GM18907 (cell line): ENCODE data around the gene TPCN1.

ENCODE experiments used
- ATAC-seq: cut with Tn5 transposase; IDR thresholded peaks from one replicate; pipeline ENCODE4 v1.9.1; 2021; ENCODE audit warnings: mild to moderate bottlenecking, moderate library complexity; ENCODE audit not compliant: unreplicated experiment

TPCN1 gene

GRCh38 chr12:113278633-113279032, 57.4 kb downstream of the TPCN1 start:
- ATAC-seq, result no peak

GRCh38 chr12:113284751-113285150, 63.5 kb downstream of the TPCN1 start:
- ATAC-seq, result no peak

GRCh38 chr12:113285679-113286610, 64.7 kb downstream of the TPCN1 start:
- no peak for ATAC-seq

- ATAC-seq, result no peak
Observed at GRCh38 chr12:113286712-113287111, 65.4 kb downstream of the TPCN1 start.

- ATAC-seq, result no peak
Observed at GRCh38 chr12:113287146-113287898, 66.1 kb downstream of the TPCN1 start.

- ATAC-seq, result no peak
Observed at GRCh38 chr12:113287899-113288282, 66.6 kb downstream of the TPCN1 start.

GRCh38 chr12:113289361-113289760, 68.1 kb downstream of the TPCN1 start:
- no peak for ATAC-seq

GRCh38 chr12:113290506-113290905, 69.2 kb downstream of the TPCN1 start:
- ATAC-seq, result no peak

- ATAC-seq, result no peak
Observed at GRCh38 chr12:113291586-113291985, 70.3 kb downstream of the TPCN1 start.

- ATAC-seq, result no peak
Observed at GRCh38 chr12:113292091-113292490, 70.8 kb downstream of the TPCN1 start.

GRCh38 chr12:113292547-113292946, 71.3 kb downstream of the TPCN1 start:
- no peak for ATAC-seq

- ATAC-seq, result no peak
Observed at GRCh38 chr12:113293100-113293499, 71.8 kb downstream of the TPCN1 start.

- ATAC-seq, result no peak
Observed at GRCh38 chr12:113295886-113296556, 74.8 kb downstream of the TPCN1 start.

GRCh38 chr12:113296557-113297213, 75.4 kb downstream of the TPCN1 start:
- ATAC-seq, result no peak

GRCh38 chr12:113297214-113297587, 75.9 kb downstream of the TPCN1 start:
- no peak for ATAC-seq

GRCh38 chr12:113297621-113298471, 76.6 kb downstream of the TPCN1 start:
- no peak for ATAC-seq

- ATAC-seq, result no peak
Observed at GRCh38 chr12:113298472-113298817, 77.2 kb downstream of the TPCN1 start.

GRCh38 chr12:113298861-113299545, 77.7 kb downstream of the TPCN1 start:
- ATAC-seq, result no peak

- no peak for ATAC-seq
Observed at GRCh38 chr12:113299619-113300237, 78.5 kb downstream of the TPCN1 start.
